GM19395 (cell line): Measurements from ENCODE around the gene NUDT17.

ENCODE experiments used
- ATAC-seq: cut with Tn5 transposase; IDR thresholded peaks from one replicate; pipeline ENCODE4 v1.9.1; 2021; ENCODE audit warnings: mild to moderate bottlenecking, moderate library complexity; ENCODE audit not compliant: unreplicated experiment

NUDT17 gene

GRCh38 chr1:145846201-145846612, 777 bp downstream of the NUDT17 start:
- no peak for ATAC-seq

- no peak for ATAC-seq
Measured at GRCh38 chr1:145847827-145848226, 2.4 kb downstream of the NUDT17 start.

GRCh38 chr1:145849356-145850160, 4.1 kb downstream of the NUDT17 start:
- ATAC-seq: no peak

DNA sequence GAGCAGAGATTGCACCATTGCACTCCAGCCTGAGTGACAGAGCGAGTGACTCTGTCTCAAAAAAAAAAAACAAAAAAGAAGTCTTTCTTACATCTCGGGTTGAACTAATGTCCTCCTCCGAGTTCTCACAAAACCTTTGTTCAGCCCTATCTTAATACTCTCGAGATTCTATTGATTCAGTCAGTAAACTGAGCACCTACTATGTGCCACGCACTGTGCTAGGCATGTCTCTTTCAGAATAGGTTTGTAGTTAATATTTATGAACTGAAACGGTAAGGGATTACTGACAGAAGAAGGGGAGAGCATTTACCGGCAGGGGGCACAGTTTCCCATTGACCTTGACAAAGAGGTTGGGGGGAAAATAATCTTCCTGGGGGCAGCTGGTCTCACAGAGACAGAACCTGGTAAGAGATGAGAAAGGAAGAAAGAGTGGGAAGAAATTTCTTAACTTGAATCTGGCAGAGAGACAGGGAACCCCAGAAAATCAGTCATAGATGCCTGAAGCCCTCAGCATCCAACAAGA, 10.1 kb downstream of the NUDT17 start:
- ATAC-seq: no peak

GRCh38 chr1:145857170-145857569, 11.7 kb downstream of the NUDT17 start:
- ATAC-seq: no peak

DNA sequence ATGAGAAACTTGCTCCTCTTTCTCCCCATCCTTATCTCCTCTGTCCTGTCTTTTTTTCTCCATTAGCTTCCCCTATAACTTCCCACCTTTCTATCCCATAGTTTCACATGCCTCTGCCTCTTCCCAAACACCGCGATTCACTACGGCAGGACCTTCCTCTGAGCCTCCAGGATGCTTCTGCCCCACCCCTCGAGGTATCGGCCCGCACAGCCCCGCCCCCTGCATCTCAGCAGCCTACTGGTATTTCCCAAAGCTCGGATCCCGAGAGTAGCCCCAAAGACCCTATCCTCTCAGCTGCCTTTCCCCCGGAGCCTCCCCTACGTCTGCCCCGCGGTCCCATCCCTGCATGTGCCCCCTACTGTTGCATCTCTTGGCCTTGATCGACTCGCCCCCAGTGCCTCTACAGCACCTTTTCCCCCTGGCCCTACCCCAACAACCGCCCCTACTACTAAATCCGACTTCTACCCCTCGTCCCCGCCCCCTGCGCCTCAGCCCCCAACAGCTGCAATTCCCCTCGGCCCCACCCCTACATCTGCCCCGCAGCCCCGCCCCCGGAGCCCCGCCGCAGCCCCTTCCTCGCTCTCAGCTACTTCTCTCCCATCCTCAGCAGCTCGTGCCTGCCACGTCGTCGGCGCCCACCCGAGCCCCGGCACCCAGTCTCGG, 12.9 kb downstream of the NUDT17 start:
- ATAC-seq: no peak

DNA sequence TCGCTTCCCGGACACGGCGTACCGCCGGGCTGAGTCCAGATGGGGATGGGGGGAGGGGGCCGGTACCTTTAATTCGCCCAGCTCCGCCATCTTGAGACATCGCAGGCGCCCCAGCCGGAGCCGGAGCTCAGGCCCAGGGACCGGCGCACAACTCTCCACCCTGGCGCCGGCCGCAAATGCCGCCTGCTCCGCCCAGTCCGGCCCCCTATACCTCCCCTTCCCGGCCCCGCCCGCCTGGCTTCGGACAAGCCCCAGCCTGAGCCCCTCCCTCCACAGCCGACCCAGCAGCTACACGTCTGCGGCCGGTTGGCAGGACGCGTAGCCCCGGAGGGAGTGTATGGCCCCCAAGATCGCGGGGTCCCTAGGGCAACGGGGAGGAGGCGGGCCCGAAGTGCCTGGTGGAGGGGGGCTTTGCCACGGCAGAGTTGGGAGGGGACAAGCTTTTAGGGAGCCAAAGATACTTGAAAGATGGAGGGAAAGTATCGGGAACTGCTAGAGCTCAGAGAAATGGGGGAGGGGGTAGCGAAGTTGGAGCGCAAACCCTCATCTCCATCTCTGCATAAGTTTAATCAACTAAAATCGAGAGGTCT, 13.6 kb downstream of the NUDT17 start, which contains the start of gene PIAS3:
TSS of gene PIAS3 (minus strand) at position 181 of the 590 bp plus-strand sequence. CDS start at position 90, 91 bp downstream.
- peak; percentile 78 for ATAC-seq

DNA sequence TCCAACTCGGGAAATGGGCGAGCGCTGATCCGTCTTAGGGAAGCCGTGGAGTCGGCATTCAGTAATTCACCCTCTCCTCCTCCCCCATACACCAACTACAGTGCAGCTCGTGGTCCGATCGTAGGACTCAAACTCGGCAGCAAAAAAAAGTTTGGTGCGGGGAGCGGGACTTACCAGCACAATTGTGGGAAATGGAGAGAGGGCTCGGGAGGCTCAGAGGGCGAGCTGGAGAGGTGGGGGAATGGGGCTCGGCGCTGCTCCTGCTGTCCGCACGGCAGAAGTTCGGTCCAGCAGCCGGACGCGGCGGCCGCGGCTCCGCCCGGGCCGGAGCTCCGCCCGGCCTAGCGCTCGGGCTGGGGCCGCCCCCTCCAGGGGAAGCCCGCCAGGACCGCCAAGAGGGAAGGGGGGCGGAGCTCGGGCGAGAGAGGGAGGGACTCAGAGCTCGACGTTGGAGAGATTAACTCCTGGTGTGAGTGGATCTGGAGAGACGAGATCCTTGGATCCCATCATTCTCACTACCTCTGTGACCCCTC, 14.1 kb downstream of the NUDT17 start:
- ATAC-seq: peak; percentile 62

DNA sequence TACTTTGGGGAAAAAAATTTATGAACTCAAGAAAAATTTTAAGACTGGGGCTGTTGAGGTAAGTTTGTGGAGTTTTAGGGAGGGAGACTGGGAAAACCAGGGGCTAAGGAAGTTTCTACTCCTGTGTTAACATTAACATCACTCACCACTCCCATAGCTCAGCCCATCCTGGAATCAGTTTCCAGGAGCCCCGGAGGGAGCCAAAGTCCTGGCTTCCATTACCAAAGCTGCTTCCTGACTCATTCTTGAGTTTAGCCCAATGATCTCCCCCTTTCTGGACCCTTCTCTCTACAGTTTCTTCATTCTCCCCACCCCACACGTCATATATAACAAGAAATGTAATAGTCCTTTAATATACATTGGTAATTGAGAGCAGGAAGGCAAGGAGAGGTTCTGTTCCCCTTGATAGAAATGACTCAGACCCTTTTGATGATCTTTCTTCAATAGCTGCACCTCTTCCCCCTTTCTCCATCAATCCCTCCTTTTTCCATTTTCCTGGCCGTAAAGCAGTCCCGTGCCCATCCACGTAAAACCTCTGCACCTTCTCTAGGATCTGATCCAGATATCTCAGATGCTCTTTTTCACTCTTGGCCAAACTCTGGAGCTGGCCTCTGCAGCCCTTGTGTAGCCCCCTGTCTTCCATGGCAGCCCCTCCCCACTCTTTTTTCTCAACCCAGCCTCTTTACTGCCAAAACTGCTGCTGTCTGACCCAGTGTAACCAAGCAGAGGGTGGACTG, 18.0 kb downstream of the NUDT17 start:
- ATAC-seq: no peak

DNA sequence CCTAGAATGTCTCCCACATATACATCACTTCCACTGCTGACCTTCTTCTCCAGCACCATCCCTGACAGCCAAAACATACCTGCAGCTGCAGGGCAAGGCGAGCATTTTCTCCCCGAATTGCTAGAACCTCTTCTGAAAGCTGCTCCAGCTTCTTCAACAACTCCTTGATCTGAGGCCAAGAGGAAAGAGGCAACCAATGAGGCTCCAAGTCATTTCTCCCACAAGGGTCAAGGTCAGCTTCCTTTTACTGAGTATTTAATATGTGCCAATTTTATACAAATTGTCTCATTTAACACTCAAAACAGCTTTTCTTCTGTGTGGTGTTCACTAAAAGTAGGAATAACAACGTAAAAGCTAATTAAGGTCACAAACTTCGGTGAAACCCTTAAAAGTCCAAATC, 22.8 kb downstream of the NUDT17 start:
- ATAC-seq: no peak

DNA sequence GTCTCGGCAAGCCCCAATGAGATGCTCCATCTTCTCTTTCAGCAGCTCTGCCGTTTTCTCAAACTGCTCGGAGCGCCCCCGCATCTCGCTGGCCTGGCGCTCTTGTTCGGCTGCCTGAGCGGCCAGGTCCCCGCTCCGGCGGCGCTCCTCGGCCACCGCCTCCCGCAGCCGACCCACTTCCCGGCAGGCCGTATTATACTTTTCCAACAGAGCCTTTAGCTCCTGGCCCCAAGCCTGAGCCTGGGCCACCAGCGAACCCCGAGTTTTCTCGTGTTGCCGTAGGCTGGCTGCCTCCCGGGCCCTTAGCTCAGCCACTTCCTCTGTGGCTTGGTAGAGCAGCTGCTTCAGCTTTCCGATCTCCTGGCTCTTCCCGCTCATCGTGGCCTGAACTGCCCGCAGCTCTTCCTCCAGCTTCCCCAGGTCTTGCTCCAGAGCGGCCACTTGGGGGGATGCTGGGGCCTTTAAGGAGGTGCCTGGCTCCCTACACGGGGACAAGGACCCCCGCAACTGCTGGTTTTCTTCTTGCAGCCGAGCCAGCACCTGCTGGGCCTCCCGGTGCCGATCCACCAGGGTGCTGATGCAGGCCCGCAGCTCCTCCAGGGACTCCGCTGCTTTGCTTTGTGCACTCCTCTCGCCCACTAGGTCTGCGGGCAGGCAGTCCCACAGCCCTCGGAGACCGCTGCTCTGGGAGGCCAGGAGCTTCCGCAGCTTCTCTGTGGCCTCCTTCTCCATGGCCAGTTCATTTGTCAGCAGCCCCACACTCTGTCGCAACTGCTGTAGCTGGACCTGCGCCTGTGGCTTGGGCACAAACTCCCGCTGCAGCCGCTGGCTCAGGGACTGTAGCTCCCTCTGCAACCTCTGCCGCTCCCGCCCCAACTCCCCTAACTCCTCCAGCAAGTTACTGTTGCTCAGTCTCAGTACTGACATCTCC, 26.8 kb downstream of the NUDT17 start:
- ATAC-seq: no peak

- no peak for ATAC-seq
Measured at GRCh38 chr1:145874646-145875045, 29.2 kb downstream of the NUDT17 start.

GRCh38 chr1:145877923-145878486, 32.6 kb downstream of the NUDT17 start:
- no peak for ATAC-seq

DNA sequence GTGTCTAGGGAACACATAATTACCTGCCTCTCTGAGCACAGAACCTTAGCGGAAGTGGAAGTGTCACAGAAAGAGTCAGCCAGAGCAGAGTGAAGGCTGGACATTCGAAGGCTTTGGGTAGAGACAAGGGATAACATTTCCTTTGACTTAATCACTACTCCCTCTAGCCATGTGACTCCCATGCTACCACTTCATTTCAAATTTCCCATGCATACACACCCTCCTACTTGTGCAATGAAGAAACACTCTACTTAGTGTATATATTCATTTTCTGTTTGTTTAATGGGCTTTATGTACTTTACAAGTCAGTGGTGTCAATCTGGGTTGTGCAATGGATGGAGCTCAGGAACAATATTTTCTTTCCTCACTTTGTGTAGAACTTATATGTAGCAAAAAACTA, 33.3 kb downstream of the NUDT17 start:
- no peak for ATAC-seq

GRCh38 chr1:145879775-145880174, 34.3 kb downstream of the NUDT17 start:
- no peak for ATAC-seq

DNA sequence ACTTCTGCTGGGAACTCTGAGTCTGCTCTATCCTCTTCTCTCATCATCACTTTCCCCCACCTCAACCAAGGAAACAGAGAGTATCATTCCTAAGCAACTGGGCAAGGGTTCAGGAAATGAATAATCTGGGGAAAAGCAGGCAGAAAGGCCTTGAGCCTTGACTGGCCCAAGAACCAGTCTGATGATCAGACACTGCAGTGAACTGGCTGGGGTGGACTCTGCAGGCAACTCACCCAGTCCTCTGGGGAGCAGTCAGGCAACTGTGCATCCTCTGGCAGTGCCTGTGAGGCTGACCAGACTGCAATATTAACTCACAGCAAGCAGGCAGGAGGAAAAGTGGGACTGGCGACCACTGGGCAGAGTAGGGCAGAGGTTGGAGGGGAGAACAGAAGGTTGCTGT, 39.2 kb downstream of the NUDT17 start:
- ATAC-seq: no peak

GRCh38 chr1:145885738-145886287, 40.4 kb downstream of the NUDT17 start, which contains the start of gene ANKRD35:
ANKRD35 (minus strand) TSS chr1:145885866; CDS start chr1:145885758, 108 bp downstream.
- peak; percentile 99 for ATAC-seq

DNA sequence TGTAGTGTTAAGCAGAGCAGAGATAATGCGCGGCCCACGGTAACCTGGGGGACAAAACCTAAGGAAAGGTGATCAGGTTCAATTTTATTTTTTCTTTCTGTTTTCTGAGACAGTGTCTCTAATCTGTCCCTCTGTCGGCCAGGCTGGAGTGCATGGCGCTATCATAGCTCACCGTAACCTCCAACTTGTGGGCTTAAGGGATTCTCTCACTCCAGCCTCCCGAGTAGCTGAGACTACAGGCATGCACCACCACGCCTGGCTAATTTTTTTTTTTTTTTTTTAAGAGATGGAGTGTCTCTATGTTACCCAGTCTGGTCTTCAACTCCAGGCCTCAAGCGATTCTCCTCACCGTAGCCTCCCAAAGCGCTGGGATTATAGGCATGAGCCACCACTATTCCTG, 41.0 kb downstream of the NUDT17 start:
- ATAC-seq: peak; percentile 6

DNA sequence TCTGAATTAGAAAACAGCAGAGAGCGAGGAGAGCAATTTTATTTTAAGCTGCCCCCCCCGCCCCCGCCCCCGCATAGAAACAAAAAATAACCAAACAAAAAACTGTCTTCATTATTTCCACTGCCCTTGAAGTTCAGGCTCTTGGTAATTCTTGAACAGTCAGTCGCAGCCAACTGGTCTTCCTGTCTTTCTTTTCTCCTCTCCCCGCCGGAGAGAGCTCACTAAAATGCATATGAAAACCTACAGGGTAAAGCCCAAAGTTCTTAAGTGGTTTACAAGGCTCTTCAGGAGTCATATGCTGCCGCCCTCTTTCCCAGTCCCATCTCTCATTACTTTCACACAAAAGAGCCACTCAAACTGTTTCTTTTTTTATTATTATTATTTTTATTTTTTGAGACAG, 41.4 kb downstream of the NUDT17 start:
- ATAC-seq: no peak
